HG03378 (cell line): Measurements from ENCODE around the gene PHACTR1.

Experiments used
- ATAC-seq: cut with Tn5 transposase; IDR thresholded peaks from one replicate; pipeline ENCODE4 v1.9.1; 2021; ENCODE audit warnings: mild to moderate bottlenecking, moderate library complexity; ENCODE audit not compliant: unreplicated experiment

Gene PHACTR1

GRCh38 chr6:13248584-13248985 is 532.0 kb downstream of the PHACTR1 start:
- no peak for ATAC-seq

- ATAC-seq, result no peak
Measured at GRCh38 chr6:13248994-13249393, 532.4 kb downstream of the PHACTR1 start.

GRCh38 chr6:13249817-13250216 is 533.2 kb downstream of the PHACTR1 start:
- ATAC-seq, result no peak

- ATAC-seq, result no peak
Measured at GRCh38 chr6:13250703-13251102, 534.1 kb downstream of the PHACTR1 start.

- no peak for ATAC-seq
Measured at GRCh38 chr6:13251242-13251641, 534.7 kb downstream of the PHACTR1 start.

- no peak for ATAC-seq
Measured at GRCh38 chr6:13252790-13253189, 536.2 kb downstream of the PHACTR1 start.

- ATAC-seq, result no peak
Measured at GRCh38 chr6:13253272-13253671, 536.7 kb downstream of the PHACTR1 start.

- no peak for ATAC-seq
Measured at GRCh38 chr6:13256266-13257001, 539.9 kb downstream of the PHACTR1 start.

GRCh38 chr6:13259393-13259792 is 542.8 kb downstream of the PHACTR1 start:
- ATAC-seq, result peak; percentile 58

GRCh38 chr6:13260101-13260598 is 543.6 kb downstream of the PHACTR1 start:
- ATAC-seq, result no peak

- no peak for ATAC-seq
Measured at GRCh38 chr6:13260831-13261230, 544.3 kb downstream of the PHACTR1 start.

GRCh38 chr6:13261464-13261994 is 545.0 kb downstream of the PHACTR1 start:
- peak; percentile 53 for ATAC-seq

- no peak for ATAC-seq
Measured at GRCh38 chr6:13262302-13263230, 546.0 kb downstream of the PHACTR1 start.

- no peak for ATAC-seq
Measured at GRCh38 chr6:13263669-13264068, 547.1 kb downstream of the PHACTR1 start.

- ATAC-seq, result no peak
Measured at GRCh38 chr6:13267142-13267651, 550.6 kb downstream of the PHACTR1 start.

GRCh38 chr6:13268913-13269518 is 552.4 kb downstream of the PHACTR1 start:
- ATAC-seq, result no peak

- ATAC-seq, result peak; percentile 44
Measured at GRCh38 chr6:13272131-13273046, 555.8 kb downstream of the PHACTR1 start.

- no peak for ATAC-seq
Measured at GRCh38 chr6:13273202-13273930, 556.8 kb downstream of the PHACTR1 start.
